Upper lobe of left lung (tissue), 6 donors: ENCODE results near the gene MXI1. TPM values are rescaled to one million over a fixed set of nuclear protein-coding genes. Genes with fewer than 3 reads are reported as not detected.
"Not testable (repeated sequence)": the region's sequence is repeated elsewhere in the genome, so short reads cannot be mapped to it uniquely, and the experiment has no call there.

Experiments
- ATAC-seq, 2 donors: fragments of 200-7000 bp; cut with Tn5 transposase; one replicate each; pipeline ENCODE4 v1.9.1; 2022; ENCODE audit warnings: mild to moderate bottlenecking in 2 of 2, moderate library complexity in 2 of 2; ENCODE audit not compliant: low FRiP score in 2 of 2
- DNase-seq, 2 donors: peaks; one replicate each; pipeline ENCODE4 v3.0.0-alpha.2; 2019 to 2020
- H3K27ac ChIP-seq, 4 donors: fragments of 200-600 bp; sonication (generic); one replicate each; pipeline ENCODE4 v1.5.1; 2016 to 2019
- H3K27me3 ChIP-seq, 4 donors: fragments of 200-600 bp; sonication (generic); one replicate each; pipeline ENCODE4 v1.5.1; 2017 to 2019
- H3K36me3 ChIP-seq, 4 donors: fragments of 200-600 bp; sonication (generic); one replicate each; pipeline ENCODE4 v1.5.1; 2016 to 2019
- H3K4me1 ChIP-seq, 4 donors: fragments of 200-600 bp; sonication (generic); one replicate each; pipeline ENCODE4 v1.5.1; 2018 to 2019
- H3K4me3 ChIP-seq, 4 donors: fragments of 200-600 bp; sonication (generic); one replicate each; pipeline ENCODE4 v1.5.1; 2017 to 2019; ENCODE audit warnings: mild to moderate bottlenecking in 2 of 4, moderate library complexity in 1 of 4
- H3K9me3 ChIP-seq, 4 donors: fragments of 200-600 bp; sonication (generic); one replicate each; pipeline ENCODE4 v1.5.1; 2018 to 2019
- CTCF ChIP-seq, 6 experiments: fragments of 450-650 bp in 4 of 6; fragments of 200-600 bp in 2 of 6; sonication (generic) in 2 of 6; IDR thresholded peaks; one replicate each; pipeline ENCODE4 v1.5.1; 2016 to 2019; ENCODE audit warnings: antibody characterized with exemption in 6 of 6
- EP300 ChIP-seq, 4 donors: sonication (generic); formaldehyde crosslinking; IDR thresholded peaks; one replicate each; pipeline ENCODE4 v1.5.1; 2017; ENCODE audit warnings: antibody characterized with exemption in 4 of 4, control low read depth in 2 of 4
- POLR2A ChIP-seq, 4 donors: fragments of 450-650 bp; IDR thresholded peaks; one replicate each; pipeline ENCODE4 v1.5.1; 2016 to 2017; ENCODE audit warnings: antibody characterized with exemption in 4 of 4, mild to moderate bottlenecking in 2 of 4
- POLR2AphosphoS5 ChIP-seq, 2 donors: sonication (generic); formaldehyde crosslinking; IDR thresholded peaks; one replicate each; pipeline ENCODE4 v1.5.1; 2017; ENCODE audit warnings: antibody characterized with exemption in 2 of 2
- WGBS, 2 donors: methylation state at CpG; one replicate each; pipeline ENCODE4 v1.1.5; 2017 to 2018; 5-methylcytosine and 5-hydroxymethylcytosine counted together
- total RNA-seq, 6 donors: library from RNA; depleted of rRNA in 4 of 6; stranded (reverse); fragments of >200 nt in 4 of 6; gene quantifications; one replicate each; pipeline versions ENCODE4 v1.1.0 to v1.2.1, GENCODE V29; 2016 to 2021
- donor health status: DM: no; HTN: no; CAD: no; lungs with moderate emphysema.
- donor health status: DM: no; HTN: yes; CAD: no; lungs with severe emphysema.

MXI1 gene
- total RNA-seq, 6 donors from 2014 or later, result 27.7 to 90.1 (median 45.2) TPM

DNA sequence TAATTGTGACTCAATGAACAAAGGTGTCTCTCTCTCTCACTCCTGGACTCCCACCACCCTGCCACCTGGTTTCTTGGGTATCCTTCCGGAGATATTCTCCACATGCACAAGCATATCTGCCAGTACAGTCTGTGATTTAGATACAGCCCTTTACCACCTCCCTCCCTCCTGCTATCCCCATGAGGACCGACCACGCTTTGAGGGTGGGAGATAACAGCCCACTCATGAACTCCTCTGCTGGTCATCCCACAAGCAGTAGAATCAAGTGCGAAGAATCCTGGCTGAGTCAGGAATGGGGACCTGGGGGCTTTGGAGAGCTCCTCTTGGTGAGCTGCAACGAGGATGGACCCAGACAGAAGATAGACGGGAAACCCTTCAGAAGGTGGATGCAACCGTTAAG, 28.2 kb upstream of the MXI1 start:
- H3K27me3 ChIP-seq, result no peaks in the 10 kb centered on the region
- no peak for ATAC-seq
- no peak for TF ChIP-seq POLR2A (IDR thresholded peaks at IDR 0.05)
- no peak for TF ChIP-seq EP300 (IDR thresholded peaks at IDR 0.05)
- TF ChIP-seq POLR2AphosphoS5 (IDR thresholded peaks at IDR 0.05), result no peak
- no peak for TF ChIP-seq CTCF (IDR thresholded peaks at IDR 0.05)
- H3K4me1 ChIP-seq, result peaks cover 0 to 4% (median 2%) of the 10 kb centered on the region in 4 donors
- no peaks in the 10 kb centered on the region for H3K36me3 ChIP-seq
- H3K9me3 ChIP-seq, result no peaks in the 10 kb centered on the region
- H3K27ac ChIP-seq, result no peak overlapping the region
- H3K4me3 ChIP-seq, result no peak overlapping the region
- no peak for DNase-seq
- 94 to 96% methylated on average over 7 of the region's 7 CpGs for WGBS, 2 donors

DNA sequence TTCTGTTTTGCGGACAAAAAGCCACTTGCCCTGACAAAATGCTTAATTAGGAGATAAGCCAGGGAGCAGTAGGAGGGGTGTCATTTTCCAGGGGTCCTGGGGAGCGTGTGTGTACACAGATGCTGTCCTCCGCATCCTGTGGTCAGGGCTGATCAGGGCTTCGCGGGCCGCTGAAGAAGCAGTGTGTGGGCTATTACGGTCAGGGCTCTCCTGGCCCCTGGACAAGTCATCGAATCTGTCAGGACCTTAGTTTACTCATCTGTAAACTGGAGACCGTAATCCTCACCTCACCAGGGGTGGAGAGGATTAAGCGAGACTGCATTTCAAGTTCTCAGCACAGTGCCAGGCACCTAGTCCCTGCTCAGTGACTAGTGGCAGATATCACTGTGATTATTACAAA, 26.0 kb upstream of the MXI1 start:
- H3K9me3 ChIP-seq, result no peaks in the 10 kb centered on the region
- TF ChIP-seq CTCF (IDR thresholded peaks at IDR 0.05) (no peak), POLR2AphosphoS5 (IDR thresholded peaks at IDR 0.05) (no peak), POLR2A (IDR thresholded peaks at IDR 0.05) (no peak), EP300 (IDR thresholded peaks at IDR 0.05) (no peak)
- ATAC-seq (no peak), DNase-seq (no peak)
- H3K27ac ChIP-seq, result no peak overlapping the region
- no peaks in the 10 kb centered on the region for H3K27me3 ChIP-seq
- WGBS, 2 donors, result 80 to 91% methylated on average over 10 of the region's 10 CpGs
- peaks cover 0 to 3% (median under 1%) of the 10 kb centered on the region in 4 donors for H3K4me1 ChIP-seq
- H3K4me3 ChIP-seq, result no peak overlapping the region
- H3K36me3 ChIP-seq, result no peaks in the 10 kb centered on the region

- TF ChIP-seq CTCF (IDR thresholded peaks at IDR 0.05), result no peak
- TF ChIP-seq POLR2A (IDR thresholded peaks at IDR 0.05), result no peak
- TF ChIP-seq POLR2AphosphoS5 (IDR thresholded peaks at IDR 0.05), result no peak
- TF ChIP-seq EP300 (IDR thresholded peaks at IDR 0.05), result no peak
- no peak for DNase-seq
- H3K27me3 ChIP-seq, result no peaks in the 10 kb centered on the region
- 88 to 99% methylated on average over 5 of the region's 5 CpGs for WGBS, 2 donors
- H3K4me1 ChIP-seq, result no peaks in the 10 kb centered on the region
- H3K36me3 ChIP-seq, result no peaks in the 10 kb centered on the region
- no peak overlapping the region for H3K4me3 ChIP-seq
- no peak for ATAC-seq
- H3K27ac ChIP-seq, result no peak overlapping the region
- no peaks in the 10 kb centered on the region for H3K9me3 ChIP-seq
Observed at GRCh38 chr10:110181911-110182310, 25.5 kb upstream of the MXI1 start.

DNA sequence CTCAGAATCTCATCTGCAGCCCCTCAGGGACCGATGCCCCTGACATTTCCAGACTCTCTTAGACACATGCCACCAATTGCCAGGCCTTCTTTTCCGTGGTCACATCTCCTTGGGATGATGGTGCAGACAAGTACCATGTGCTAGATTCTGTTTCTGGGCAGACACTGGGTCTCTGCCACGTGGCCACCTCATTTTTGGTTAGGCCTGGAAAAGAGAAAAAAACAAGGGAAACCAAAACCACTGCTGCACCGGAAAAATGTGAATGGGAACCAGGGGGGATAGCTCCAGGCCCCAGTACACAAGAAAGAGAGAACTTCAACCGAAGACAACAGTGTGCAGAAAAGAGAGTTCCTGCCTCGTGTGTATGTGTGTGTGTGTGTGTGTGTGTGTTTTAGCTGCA, 23.0 kb upstream of the MXI1 start:
- Histone ChIP-seq H3K4me1 (no peaks in the 10 kb centered on the region), H3K27me3 (no peaks in the 10 kb centered on the region), H3K9me3 (no peaks in the 10 kb centered on the region), H3K4me3 (no peak overlapping the region), H3K36me3 (no peaks in the 10 kb centered on the region), H3K27ac (no peak overlapping the region)
- no peak for DNase-seq
- no peak for ATAC-seq
- 62 to 65% methylated on average over 6 of the region's 6 CpGs for WGBS, 2 donors
- TF ChIP-seq POLR2AphosphoS5 (IDR thresholded peaks at IDR 0.05) (no peak), CTCF (IDR thresholded peaks at IDR 0.05) (no peak), POLR2A (IDR thresholded peaks at IDR 0.05) (no peak), EP300 (IDR thresholded peaks at IDR 0.05) (no peak)

- H3K36me3 ChIP-seq, H3K27ac ChIP-seq, H3K27me3 ChIP-seq, H3K4me3 ChIP-seq, H3K4me1 ChIP-seq, H3K9me3 ChIP-seq, ATAC-seq, DNase-seq: not testable (repeated sequence)
- 81 to 89% methylated on average over 2 of the region's 2 CpGs for WGBS, 2 donors
Observed at GRCh38 chr10:110185646-110186182, 21.7 kb upstream of the MXI1 start.
